K562 (cell line): Measurements from ENCODE around the gene CNNM4. TPM values are rescaled to one million over a fixed set of nuclear protein-coding genes. Genes with fewer than 3 reads are reported as not detected.

Source experiments
- CTCF ChIP-seq, 3 experiments: IDR thresholded peaks in 2 of 3; conservative IDR thresholded peaks in 1 of 3; 2 replicates each; pipeline ENCODE4 v1.5.1; 2011 to 2012; ENCODE audit warnings: low read length in 3 of 3, mild to moderate bottlenecking in 3 of 3, control low read depth in 2 of 3, improper control_type of control experiment in 1 of 3, inconsistent platforms in 1 of 3, low read depth in 1 of 3, mixed read lengths in 1 of 3, moderate library complexity in 1 of 3; ENCODE audit not compliant: insufficient read depth in 2 of 3
- DACH1 ChIP-seq: fragments of 450-650 bp; IDR thresholded peaks from 2 replicates; pipeline ENCODE4 v1.6.1; 2018; ENCODE audit not compliant: partially characterized antibody
- DNMT1 ChIP-seq: fragments of 450-650 bp; IDR thresholded peaks from 2 replicates; pipeline ENCODE4 v1.6.1; 2016; ENCODE audit warnings: antibody characterized with exemption, mild to moderate bottlenecking
- HCFC1 ChIP-seq: IDR thresholded peaks from 2 replicates; pipeline ENCODE4 v1.6.1; 2012; ENCODE audit warnings: low read depth, low read length, improper control_type of control experiment
- HDAC8 ChIP-seq: fragments of 450-650 bp; IDR thresholded peaks from 2 replicates; pipeline ENCODE4 v1.6.1; 2016; ENCODE audit warnings: mild to moderate bottlenecking, missing genetic modification characterization, moderate library complexity, missing compliant biosample characterization
- HSF4 ChIP-seq: fragments of 250-450 bp; sonication (Bioruptor Pico); IDR thresholded peaks from 2 replicates; pipeline ENCODE4 v2.1.2; 2022; ENCODE audit warnings: mild to moderate bottlenecking, moderate library complexity, borderline replicate concordance
- KAT2B ChIP-seq: IDR thresholded peaks from one replicate; pipeline ENCODE4 v1.6.1; 2012; ENCODE audit warnings: low read depth, mild to moderate bottlenecking, control low read depth, inconsistent platforms, low read length, moderate library complexity
- KLF16 ChIP-seq: IDR thresholded peaks from 2 replicates; pipeline ENCODE4 v1.6.1; 2016; ENCODE audit warnings: antibody characterized with exemption
- NCOA1 ChIP-seq: fragments of 450-650 bp; IDR thresholded peaks from 2 replicates; pipeline ENCODE4 v1.6.1; 2016; ENCODE audit warnings: low read depth
- POLR3A ChIP-seq: IDR thresholded peaks from 2 replicates; pipeline ENCODE4 v1.6.1; 2011; ENCODE audit warnings: borderline replicate concordance, mild to moderate bottlenecking, moderate library complexity; ENCODE audit not compliant: insufficient read length, insufficient read depth; ENCODE audit errors: extremely low read depth
- RCOR1 ChIP-seq, 2 experiments: IDR thresholded peaks; 2 replicates each; pipeline ENCODE4 v1.6.1; 2012; ENCODE audit warnings: low read depth in 2 of 2, low read length in 2 of 2, borderline replicate concordance in 1 of 2, improper control_type of control experiment in 1 of 2
- RHOXF2B ChIP-seq: fragments of 250-450 bp; sonication (Bioruptor Pico); conservative IDR thresholded peaks from 2 replicates; pipeline ENCODE4 v1.5.1; 2021
- SRSF3 ChIP-seq: fragments of 200-400 bp; formaldehyde crosslinking; IDR thresholded peaks from 2 replicates; pipeline ENCODE4 v1.6.1; 2016; ENCODE audit warnings: mild to moderate bottlenecking, low read length, moderate library complexity; ENCODE audit not compliant: insufficient read depth
- ZBTB40 ChIP-seq, 2 experiments: fragments of 450-650 bp in 1 of 2; sonication (generic) in 1 of 2; formaldehyde crosslinking in 1 of 2; IDR thresholded peaks; 2 replicates each; pipeline versions ENCODE4 v1.7.1 to v1.9.0; 2016 to 2022; ENCODE audit warnings: inconsistent platforms in 1 of 2, mild to moderate bottlenecking in 1 of 2, missing genetic modification reagents in 1 of 2
- ZFP36 ChIP-seq: fragments of 150-350 bp; IDR thresholded peaks from 2 replicates; pipeline ENCODE4 v1.6.1; 2018; ENCODE audit warnings: low read length, low read depth; ENCODE audit not compliant: partially characterized antibody
- ZNF408 ChIP-seq: fragments of 250-450 bp; sonication (Bioruptor Pico); IDR thresholded peaks from 2 replicates; pipeline ENCODE4 v1.4.0; 2020; ENCODE audit warnings: low read depth, mild to moderate bottlenecking, moderate library complexity
- ZNF785 ChIP-seq: fragments of 250-450 bp; sonication (Bioruptor Pico); IDR thresholded peaks from 2 replicates; pipeline ENCODE4 v1.4.0; 2020; ENCODE audit warnings: mild to moderate bottlenecking
- polyA plus RNA-seq, 8 experiments: library from polyadenylated mRNA; depleted of rRNA in 4 of 8; stranded (reverse) in 5 of 8; unstranded in 3 of 8; fragments of >200 nt; fragmentation: Nextera tagmentation in 2 of 8; fragmentation: Illumina TruSeq in 1 of 8; extraction: Ambion mirVana in 2 of 8; extraction: Trizol in 1 of 8; gene quantifications; 2 replicates each; pipeline versions ENCODE4 v1.2.1 to v1.2.3, GENCODE V29; 2011 to 2014; ENCODE audit warnings: inconsistent platforms in 1 of 8, missing spikeins in 1 of 8
- total RNA-seq, 7 experiments: library from RNA; depleted of rRNA in 6 of 7; stranded (reverse); fragments of >200 nt in 6 of 7; fragmentation: Illumina TruSeq in 2 of 7; extraction: Trizol in 2 of 7; gene quantifications; 2 replicates each; pipeline versions ENCODE4 v1.2.1 to v1.2.3, GENCODE V29; 2011 to 2021; ENCODE audit warnings: low replicate concordance in 1 of 7

CNNM4 gene
- total and polyA plus RNA-seq, 9 of the 15 experiments (the other 6 are each of a cell fraction or from before 2014, with no cell fraction given) = 0.96 to 6.3 (median 2.8) TPM

- TF ChIP-seq ZBTB40 (IDR thresholded peaks at IDR 0.05) = no peak
- TF ChIP-seq ZBTB40 (CRISPR knock-in tag; IDR thresholded peaks at IDR 0.05) = no peak
- peak; percentile 99 for TF ChIP-seq ZFP36
- no peak for TF ChIP-seq DACH1
- TF ChIP-seq POLR3A = no peak
- no peak for TF ChIP-seq HSF4 (CRISPR knock-in tag)
- TF ChIP-seq HDAC8 (tag) = no peak
- TF ChIP-seq KAT2B = no peak
- TF ChIP-seq HCFC1 = peak; percentile 43; the same call in 1 of the 2 replicates
- no peak for TF ChIP-seq RHOXF2B
- TF ChIP-seq DNMT1 = no peak
- no peak for TF ChIP-seq NCOA1
- no peak for TF ChIP-seq SRSF3
- TF ChIP-seq ZNF785 (CRISPR knock-in tag) = no peak
- TF ChIP-seq KLF16 = no peak
- TF ChIP-seq CTCF (IDR thresholded peaks at IDR 0.05 in 2 of 3, conservative IDR thresholded peaks at IDR 0.05 in 1 of 3; ENCODE audit: insufficient read depth in 2 of 3, low read depth in 1 of 3, low read length in 3 of 3) = peak; percentile 52 to 59 (median 55); a peak in 5 of 6 replicates
- no peak for TF ChIP-seq ZNF408
- TF ChIP-seq RCOR1 (IDR thresholded peaks at IDR 0.05; ENCODE audit: borderline replicate concordance in 1 of 2, low read depth in 2 of 2, low read length in 2 of 2) = no peak; a peak in 1 of 4 replicates
Observed at GRCh38 chr2:96816127-96816835, 55.6 kb downstream of the CNNM4 start, which contains the start of gene CNNM3 (continued).
